NB4 (cell line): ENCODE results near the gene ZNF554.
A peak's percentile ranks its signal among the peaks of the same experiment; 100 is the strongest.

Source experiments
- MYC ChIP-seq: IDR thresholded peaks from 2 replicates; pipeline ENCODE4 v1.6.1; 2011; ENCODE audit warnings: low read depth, low read length
- POLR2A ChIP-seq: IDR thresholded peaks from 2 replicates; pipeline ENCODE4 v1.6.1; 2011; ENCODE audit warnings: mild to moderate bottlenecking; ENCODE audit not compliant: insufficient read length; ENCODE audit errors: extremely low read depth
- TF ChIP-seq, protein P1 (sequence below): IDR thresholded peaks from one replicate; pipeline ENCODE4 v1.5.1; 2012; ENCODE audit warnings: low read depth, low read length

- TF ChIP-seq, protein P1, sequence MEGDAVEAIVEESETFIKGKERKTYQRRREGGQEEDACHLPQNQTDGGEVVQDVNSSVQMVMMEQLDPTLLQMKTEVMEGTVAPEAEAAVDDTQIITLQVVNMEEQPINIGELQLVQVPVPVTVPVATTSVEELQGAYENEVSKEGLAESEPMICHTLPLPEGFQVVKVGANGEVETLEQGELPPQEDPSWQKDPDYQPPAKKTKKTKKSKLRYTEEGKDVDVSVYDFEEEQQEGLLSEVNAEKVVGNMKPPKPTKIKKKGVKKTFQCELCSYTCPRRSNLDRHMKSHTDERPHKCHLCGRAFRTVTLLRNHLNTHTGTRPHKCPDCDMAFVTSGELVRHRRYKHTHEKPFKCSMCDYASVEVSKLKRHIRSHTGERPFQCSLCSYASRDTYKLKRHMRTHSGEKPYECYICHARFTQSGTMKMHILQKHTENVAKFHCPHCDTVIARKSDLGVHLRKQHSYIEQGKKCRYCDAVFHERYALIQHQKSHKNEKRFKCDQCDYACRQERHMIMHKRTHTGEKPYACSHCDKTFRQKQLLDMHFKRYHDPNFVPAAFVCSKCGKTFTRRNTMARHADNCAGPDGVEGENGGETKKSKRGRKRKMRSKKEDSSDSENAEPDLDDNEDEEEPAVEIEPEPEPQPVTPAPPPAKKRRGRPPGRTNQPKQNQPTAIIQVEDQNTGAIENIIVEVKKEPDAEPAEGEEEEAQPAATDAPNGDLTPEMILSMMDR = peak; percentile 81
- TF ChIP-seq POLR2A (peak; percentile 15), MYC (peak; percentile 52; the same call in 1 of the 2 replicates)
Measured at GRCh38 chr19:2819540-2820111, at the start of gene ZNF554.
